Smooth muscle cell of the brain vasculature (primary cell): ENCODE measurements around the gene WFDC12.
"Not testable (repeated sequence)": the region's sequence is repeated elsewhere in the genome, so short reads cannot be mapped to it uniquely, and the experiment has no call there.

Experiments
- DNase-seq: peaks from one replicate; pipeline ENCODE4 v3.0.0-alpha.2; 2012; ENCODE audit warnings: low read depth, low spot score

The WFDC12 gene

GRCh38 chr20:45124365-45124764, at the start of gene WFDC12:
Gene WFDC12 (minus strand): TSS chr20:45124465. CDS start chr20:45124447, 18 bp downstream.
- DNase-seq = no peak

GRCh38 chr20:45173522-45173921, 49.3 kb upstream of the WFDC12 start:
- DNase-seq = no peak

- no peak for DNase-seq
Measured at GRCh38 chr20:45164906-45165305, 40.6 kb upstream of the WFDC12 start.

GRCh38 chr20:45163083-45163803, 39.0 kb upstream of the WFDC12 start:
- no peak for DNase-seq

GRCh38 chr20:45157962-45158361, 33.7 kb upstream of the WFDC12 start:
- DNase-seq = no peak

GRCh38 chr20:45156713-45157112, 32.4 kb upstream of the WFDC12 start:
- no peak for DNase-seq

- not testable (repeated sequence) for DNase-seq
Measured at GRCh38 chr20:45154794-45155193, 30.5 kb upstream of the WFDC12 start.

GRCh38 chr20:45154183-45154582, 29.9 kb upstream of the WFDC12 start:
- no peak for DNase-seq

GRCh38 chr20:45153752-45154151, 29.5 kb upstream of the WFDC12 start:
- DNase-seq = no peak

- no peak for DNase-seq
Measured at GRCh38 chr20:45153147-45153546, 28.9 kb upstream of the WFDC12 start.

GRCh38 chr20:45152405-45152804, 28.1 kb upstream of the WFDC12 start:
- no peak for DNase-seq

GRCh38 chr20:45149062-45149461, 24.8 kb upstream of the WFDC12 start:
- no peak for DNase-seq

GRCh38 chr20:45140836-45141235, 16.6 kb upstream of the WFDC12 start:
- no peak for DNase-seq

GRCh38 chr20:45139733-45140375, 15.6 kb upstream of the WFDC12 start:
- not testable (repeated sequence) for DNase-seq

- no peak for DNase-seq
Measured at GRCh38 chr20:45138561-45139300, 14.5 kb upstream of the WFDC12 start.

GRCh38 chr20:45136911-45137310, 12.6 kb upstream of the WFDC12 start:
- DNase-seq = no peak

- DNase-seq = no peak
Measured at GRCh38 chr20:45128099-45128498, 3.8 kb upstream of the WFDC12 start.

GRCh38 chr20:45121388-45121787, 2.9 kb downstream of the WFDC12 start:
- no peak for DNase-seq

GRCh38 chr20:45119556-45120266, 4.6 kb downstream of the WFDC12 start:
- DNase-seq = no peak

- no peak for DNase-seq
Measured at GRCh38 chr20:45118028-45118427, 6.2 kb downstream of the WFDC12 start.

- no peak for DNase-seq
Measured at GRCh38 chr20:45117581-45117980, 6.7 kb downstream of the WFDC12 start.

GRCh38 chr20:45115829-45116228, 8.4 kb downstream of the WFDC12 start:
- no peak for DNase-seq
